ENCODE results near the gene NAT16. TPM values are rescaled to one million over a fixed set of nuclear protein-coding genes. Genes with fewer than 3 reads are reported as not detected.
"Not testable (repeated sequence)": the region's sequence is repeated elsewhere in the genome, so short reads cannot be mapped to it uniquely, and the experiment has no call there.

Gene NAT16
- polyA plus RNA-seq, 1 donor, result not detected

DNA sequence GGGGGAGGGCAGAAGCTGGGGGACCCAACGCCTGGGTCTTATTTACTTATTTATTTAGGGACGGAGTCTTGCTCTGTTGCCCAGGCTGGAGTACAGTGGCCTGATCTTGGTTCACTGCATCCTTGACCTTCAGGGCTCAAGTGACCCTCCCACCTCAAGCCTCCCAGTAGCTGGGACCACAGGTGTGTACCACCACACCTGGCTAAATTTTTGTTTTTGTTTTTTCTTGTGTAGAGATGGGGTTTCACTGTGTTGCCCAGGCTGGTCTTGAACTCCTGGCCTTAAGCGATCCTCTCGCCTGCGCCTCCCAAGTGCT is 22.5 kb upstream of the NAT16 start:
- no peak for DNase-seq

DNA sequence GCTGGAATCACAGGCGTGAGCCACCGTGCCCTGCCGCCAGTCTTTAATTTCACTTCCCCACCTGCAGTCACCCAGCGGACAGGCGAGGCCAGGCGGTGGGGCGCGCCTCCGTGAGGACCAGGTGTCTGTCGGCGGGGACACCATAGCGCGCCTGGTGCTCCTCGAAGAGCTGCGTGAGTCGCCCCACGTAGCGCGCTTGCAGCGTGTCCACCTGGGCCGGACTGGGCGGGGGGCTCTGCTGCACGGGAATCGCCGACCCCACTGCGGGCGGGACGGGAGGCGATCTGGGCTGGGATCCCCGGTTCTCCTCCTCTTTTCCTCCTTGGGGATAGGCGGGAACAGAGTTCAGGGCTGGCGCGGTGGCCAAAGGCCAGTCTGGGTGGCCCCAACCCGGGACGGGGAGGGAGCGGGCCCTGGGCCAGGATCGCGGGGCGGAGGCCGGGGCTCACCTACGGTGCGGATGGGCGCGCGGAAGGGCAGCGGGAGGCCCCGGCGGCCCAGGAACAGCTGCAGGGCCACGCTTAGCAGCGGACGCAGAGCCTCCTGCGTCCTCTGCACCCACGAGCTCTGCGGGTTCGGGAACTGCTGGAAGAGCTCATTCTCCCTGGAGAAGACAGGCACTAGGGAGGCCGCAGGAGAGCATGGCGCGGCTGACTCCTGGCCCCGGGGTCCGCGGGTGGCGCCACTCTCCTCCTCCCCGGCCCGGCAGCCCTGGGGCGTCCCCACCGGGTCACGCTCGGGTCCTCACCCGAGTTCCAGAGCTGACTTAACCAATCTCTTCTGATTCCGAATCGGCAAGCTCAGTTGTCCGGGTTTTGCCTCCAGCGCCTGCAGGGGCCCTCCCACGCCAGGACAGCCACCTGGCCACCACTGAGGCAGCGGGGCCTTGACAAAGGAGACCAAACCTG is 21.9 kb upstream of the NAT16 start:
- no peak for DNase-seq

DNA sequence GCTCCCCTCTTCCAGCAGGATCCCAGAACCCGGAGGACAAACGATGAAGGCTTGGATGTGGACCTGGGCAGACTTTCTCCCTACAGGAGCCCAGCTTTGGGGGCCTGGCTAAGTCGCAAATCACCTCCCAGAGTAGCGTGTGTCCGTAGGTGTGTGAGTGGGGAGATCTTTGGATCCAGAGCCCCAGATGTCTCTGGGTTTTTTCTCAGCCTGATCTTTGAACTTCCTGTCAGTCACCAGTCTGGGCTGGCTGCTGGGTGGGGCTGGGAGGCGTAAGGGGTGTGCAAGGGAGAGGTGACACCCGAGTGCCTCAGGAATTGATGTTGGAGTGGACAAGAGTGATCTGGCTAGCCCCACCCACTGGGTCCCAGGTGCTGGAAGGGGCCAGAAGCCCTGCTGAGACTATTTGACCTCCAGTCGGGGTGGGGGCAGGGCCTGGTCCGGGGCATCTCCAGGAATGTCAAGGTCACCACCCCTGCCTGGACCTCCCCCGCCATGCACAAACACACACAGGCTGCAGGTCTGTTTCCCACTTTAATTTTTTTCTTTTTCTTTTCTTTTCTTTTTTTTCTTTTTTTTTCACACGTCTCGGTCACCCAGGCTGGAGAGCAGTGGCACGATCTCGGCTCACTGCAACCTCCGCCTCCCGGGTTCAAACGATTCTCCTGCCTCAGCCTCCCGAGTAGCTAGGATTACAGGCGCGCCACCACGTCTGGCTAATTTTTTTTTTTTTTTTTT is 20.9 kb upstream of the NAT16 start, which contains the start of gene MOGAT3:
Gene MOGAT3 (minus strand): TSS at position 175 of the 738 bp plus-strand sequence. CDS start 182 bp downstream, outside the sequence.
- DNase-seq, result no peak

DNA sequence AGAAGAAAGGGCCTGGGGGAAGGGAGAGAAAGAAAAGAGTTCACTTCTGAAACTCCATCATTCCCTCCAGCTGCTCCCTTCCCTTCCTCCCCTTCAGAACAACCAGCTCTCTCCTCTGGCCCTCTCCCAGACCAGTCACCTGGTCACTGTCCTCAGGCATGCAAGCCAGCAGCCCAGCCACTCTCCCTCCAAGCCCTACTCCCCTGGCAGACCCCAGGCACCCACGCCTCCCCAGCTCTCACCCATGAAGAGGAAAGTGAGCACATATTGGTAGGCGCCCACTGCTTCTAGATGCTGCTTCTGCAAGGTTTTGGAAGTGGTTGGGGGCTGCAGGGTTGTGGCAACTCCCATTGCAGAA is 20.4 kb upstream of the NAT16 start:
- no peak for DNase-seq

DNA sequence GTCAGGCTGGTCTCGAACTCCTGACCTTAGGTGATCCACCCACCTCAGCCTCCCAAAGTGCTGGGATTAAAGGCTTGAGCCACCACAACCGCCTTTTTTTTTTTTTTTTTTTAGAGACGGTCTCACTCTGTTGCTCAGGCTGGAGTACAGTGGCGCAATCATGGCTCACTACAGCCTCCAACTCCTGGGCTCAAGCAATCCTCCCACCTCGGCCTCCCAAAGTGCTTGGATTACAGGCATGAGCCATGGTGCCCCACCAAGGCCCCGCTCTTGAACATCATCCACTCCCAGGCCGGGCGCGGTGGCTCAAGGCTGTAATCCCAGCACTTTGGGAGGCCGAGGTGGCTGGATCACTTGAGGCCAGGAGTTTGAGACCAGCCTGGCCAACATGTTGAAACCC is 19.4 kb upstream of the NAT16 start:
- DNase-seq, result not testable (repeated sequence)

DNA sequence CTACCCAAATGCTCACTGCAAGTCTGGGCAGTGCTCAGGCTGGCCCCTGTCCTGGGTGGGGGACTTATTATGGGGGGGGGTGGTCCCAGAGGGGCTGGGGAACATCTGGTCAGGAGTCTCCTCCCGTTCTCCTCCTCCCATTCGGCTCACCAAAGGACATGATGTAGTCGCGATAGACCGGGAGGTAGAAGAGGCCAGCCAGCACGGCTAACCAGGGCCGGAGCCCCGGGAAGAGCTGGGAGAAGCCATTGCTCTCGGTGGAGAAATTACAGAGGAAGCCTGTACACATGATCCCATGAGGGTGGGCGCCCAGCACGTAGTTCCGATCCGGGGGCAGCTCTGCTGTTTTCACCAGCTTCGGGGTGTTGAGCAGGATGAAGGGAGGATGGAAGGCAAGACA is 18.4 kb upstream of the NAT16 start:
- no peak for DNase-seq

DNA sequence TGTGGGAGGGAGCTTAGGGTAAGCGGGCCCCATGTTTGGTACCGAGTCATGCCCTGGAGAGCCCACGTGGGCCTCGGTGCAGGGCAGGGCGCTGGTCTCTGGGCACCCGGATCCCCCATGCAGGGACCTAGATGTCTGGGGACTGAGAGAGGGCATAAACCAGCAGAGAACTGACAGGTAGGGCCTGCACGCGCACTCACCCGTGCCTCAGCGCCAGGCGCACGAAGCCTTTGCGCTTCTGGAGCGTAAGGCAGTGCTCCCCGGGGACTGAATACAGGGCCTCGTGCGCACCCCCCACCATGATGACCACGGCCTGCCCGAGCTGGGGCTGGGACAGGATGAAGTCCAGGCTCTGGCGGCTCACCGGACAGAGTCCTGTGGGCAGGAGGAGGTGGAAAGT is 17.9 kb upstream of the NAT16 start:
- no peak for DNase-seq

DNA sequence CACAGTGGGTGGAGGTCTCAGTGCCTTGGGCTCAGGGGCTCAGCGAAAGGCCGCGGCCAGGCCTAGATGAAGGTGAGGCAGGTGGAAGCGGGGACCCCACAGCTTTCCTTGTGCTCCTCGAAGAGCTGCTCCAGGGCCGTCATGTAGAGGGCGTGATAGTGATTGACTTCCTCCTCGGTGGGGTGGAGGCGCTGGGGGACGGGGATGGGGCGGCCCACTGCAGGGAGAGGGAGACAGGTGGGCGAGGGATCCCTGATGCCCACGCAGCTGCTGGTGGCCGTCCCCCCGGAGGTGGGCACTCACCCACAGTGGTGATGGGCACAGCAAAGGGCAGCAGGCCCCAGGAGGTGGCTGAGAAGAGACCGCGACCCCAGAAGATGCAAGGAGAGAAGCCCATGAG is 15.8 kb upstream of the NAT16 start:
- no peak for DNase-seq

DNA sequence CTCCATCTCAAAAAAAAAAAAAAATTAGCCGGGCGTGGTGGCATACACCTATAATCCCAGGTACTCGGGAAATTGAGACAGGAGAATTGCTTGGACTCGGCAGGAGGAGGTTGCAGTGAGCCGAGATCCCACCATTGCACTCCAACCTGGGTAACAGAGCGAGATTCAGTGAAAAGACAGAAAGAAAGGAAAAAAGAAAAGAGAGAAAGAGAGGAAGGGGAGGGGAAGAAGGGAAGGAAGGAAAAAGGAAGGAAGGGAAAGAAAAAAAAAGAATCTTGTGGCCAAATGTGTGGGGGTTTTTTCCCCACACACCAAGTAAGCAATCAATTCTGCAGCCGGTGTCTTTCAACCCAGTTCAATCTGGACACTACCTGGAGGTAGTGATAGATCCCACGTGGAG is 9.0 kb upstream of the NAT16 start:
- DNase-seq, result no peak

DNA sequence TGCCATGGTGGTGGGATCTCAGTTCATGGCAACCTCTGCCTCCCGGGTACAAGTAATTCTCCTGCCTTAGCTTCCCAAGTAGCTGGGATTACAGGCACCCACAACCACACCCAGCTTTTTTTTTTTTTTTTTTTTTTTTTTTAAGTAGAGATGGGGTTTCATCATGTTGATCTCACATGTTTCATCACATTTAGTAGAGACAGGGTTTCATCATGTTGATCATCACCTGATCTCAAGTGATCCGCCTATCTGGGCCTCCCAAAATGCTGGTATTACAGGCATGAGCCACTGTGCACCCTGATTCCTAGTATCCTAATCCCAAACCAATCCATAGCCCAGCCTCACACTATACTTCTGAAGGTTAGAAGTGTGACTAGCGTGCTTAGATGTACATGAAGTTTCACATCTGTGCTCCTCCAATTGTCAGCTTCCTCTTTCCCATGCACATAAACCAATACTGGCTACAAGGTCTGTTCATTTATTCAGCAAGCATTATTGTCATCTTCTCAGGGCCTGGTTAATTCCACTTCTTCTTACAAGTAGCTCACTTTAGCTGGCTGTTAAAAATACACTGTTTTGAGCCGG is 6.8 kb upstream of the NAT16 start:
- no peak for DNase-seq

DNA sequence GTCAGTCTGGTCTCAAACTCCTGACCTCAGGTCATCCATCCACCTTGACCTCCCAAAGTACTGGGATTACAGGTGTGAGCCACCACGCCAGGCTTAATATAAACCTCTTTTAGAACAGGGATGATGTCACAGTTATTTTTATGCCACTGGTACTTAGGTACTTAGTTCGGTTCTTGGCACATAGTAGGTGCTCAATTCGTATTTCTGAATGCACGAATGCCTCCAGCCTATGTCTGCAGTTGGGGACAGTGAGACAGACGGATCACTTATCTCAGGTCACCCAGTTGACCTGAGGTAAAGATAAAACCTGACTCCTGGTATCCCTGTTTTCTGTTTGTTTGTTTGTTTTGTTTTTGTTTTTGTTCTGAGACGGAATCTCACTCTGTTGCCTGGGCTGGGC is 6.1 kb upstream of the NAT16 start:
- DNase-seq, result no peak

DNA sequence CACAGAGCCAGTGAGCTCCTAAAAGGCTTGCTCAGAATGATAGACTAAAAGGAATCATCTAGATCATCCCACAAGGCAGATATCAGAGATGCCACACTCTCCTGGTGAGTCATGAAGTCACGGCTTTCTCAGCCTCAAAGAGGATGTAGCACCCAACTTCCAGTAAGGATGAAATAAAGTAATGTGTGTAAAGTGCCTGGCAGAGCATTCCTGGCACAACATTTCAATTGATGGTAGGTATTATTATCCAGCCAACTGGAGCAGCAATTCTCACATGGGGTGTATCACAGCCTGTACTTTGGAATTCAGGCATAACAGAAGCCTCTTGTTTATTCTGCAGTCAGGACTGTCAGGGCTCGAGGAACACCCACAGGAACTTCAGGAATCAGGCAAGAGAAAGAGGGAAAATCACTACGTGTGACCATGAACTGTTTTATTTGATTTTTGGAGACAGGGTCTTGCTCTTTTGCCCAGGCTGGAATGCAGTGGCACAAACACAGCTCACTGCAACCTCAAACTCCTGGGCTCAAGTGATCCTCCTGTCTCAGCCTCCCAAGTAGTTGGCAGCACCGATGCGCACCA is 5.3 kb upstream of the NAT16 start:
- DNase-seq, result no peak

DNA sequence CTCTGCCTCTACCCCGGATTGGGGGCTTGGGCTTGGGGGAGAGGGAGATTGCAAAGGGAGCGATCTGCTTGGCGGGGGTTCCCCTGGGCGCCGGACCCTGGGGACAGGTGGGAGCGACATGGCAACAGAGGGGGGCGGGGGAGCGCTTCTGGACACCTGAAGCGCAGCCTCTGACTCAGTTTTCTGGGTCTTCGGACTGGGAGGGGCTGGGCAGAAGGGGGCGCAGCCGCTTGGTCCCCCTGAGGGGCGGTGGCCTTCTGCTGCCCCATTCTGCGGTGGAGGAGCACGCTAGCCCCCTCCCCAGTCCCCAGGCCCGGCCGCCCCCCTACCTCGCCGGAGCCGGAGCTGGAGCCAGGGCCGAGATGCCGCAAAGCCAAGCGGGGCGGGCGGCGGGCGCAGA is 380 bp downstream of the NAT16 start:
- DNase-seq, result no peak

DNA sequence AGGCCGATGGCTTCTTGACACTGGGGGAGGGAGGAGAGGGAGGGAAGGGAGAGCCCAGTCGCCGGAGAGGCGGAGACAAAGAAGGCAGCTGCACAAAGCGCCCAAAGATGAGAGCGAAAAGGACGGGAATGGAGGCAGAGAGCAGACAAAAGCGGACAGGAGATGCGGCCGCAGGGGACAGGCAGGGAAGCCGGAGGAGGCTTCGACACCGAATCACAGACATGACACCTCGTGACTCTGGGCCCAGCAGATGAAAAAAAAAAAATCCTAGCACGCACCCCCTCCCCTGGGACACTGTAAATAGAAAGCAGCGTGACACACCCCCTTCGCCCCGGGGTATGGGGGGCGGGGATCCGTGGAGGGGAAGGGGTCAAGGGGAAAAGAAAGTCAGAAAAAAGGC is 976 bp downstream of the NAT16 start:
- DNase-seq, result no peak

DNA sequence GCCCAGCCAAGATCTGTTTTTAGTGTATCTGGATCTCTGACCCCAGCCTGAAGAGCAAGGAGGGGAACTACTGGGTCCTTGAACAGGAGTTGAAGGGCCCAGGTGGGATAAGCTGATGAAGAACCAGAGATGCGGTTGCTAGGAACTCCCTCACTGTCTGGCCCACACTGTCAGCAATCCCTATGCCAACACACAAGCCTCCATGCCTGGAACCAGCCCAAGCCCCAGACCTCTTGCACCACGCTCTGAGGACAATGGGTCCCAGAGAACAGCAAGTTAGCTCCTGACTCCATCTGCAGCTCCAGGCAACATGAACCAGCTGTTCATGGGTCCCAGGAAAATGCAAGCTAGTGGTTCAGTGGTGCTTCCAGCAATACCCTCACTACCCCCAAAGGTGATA is 2.4 kb downstream of the NAT16 start:
- no peak for DNase-seq

DNA sequence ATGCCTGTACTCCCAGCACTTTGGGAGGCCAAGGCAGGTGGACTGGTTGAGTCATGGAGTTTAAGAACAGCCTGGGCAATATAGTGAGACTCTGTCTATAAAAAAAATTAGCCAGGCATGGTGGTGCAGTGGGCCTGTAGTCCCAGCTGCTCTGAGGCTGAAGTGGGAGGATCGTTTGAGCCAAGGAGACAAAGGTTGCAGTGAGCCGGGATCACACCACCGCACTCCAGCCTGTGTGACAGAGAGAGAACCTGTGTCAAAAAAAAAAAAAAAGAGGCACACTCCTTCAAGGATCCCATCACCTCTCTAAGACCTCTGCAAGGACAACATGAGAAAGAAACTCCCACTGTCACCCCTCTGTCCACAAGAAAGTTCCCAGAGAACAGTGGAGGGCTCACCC is 4.4 kb downstream of the NAT16 start:
- DNase-seq, result no peak

DNA sequence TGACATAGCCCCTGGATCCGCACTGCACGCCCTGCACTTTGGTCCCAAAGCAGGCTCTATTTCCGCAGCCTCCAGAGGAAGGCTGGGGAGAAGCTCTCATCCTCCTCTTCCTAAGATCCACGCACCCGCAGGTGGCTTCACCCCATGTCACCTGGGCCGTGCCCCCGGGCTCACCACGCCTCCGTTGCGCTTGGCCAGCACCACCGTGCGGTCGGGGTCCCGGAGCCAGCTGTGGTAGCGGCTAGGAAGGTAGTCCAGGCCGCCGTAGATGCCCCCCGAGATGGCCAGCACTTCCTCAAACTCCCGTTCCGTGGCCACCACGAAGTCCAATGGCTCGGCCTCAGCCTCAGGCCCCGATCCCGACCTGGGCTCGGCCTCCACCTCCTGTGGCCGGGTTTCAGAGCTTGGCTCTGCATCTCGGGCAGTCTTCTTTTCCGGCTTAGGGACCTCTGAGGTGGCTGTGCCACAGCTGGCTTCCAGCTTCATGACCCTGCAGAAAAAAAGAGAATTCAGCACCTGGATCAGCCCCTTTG is 5.7 kb downstream of the NAT16 start:
- DNase-seq, result no peak

DNA sequence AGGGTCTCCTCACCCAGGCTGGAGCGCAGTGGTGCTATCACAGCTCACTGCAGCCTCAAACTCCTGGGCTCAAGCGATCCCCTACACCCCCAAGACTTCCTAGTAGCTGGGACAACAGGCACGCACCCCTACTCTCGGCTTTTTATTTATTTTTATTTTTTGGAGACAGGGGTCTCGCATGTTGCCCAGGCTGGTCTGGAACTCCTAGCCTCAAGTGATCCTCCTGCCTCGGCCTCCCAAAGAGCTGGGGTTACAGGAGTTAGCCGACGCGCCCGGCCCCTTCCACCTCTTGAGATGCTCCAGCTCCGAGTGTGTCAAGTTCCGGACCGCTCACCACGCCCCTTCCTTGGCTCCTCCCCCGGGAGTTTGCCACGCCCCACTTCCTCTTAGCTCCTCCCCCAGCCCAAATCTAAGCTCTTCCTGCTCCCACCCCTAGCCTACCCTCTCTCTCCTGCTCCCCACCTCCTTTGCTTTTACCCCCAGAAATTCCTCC is 6.3 kb downstream of the NAT16 start:
- DNase-seq, result no peak

DNA sequence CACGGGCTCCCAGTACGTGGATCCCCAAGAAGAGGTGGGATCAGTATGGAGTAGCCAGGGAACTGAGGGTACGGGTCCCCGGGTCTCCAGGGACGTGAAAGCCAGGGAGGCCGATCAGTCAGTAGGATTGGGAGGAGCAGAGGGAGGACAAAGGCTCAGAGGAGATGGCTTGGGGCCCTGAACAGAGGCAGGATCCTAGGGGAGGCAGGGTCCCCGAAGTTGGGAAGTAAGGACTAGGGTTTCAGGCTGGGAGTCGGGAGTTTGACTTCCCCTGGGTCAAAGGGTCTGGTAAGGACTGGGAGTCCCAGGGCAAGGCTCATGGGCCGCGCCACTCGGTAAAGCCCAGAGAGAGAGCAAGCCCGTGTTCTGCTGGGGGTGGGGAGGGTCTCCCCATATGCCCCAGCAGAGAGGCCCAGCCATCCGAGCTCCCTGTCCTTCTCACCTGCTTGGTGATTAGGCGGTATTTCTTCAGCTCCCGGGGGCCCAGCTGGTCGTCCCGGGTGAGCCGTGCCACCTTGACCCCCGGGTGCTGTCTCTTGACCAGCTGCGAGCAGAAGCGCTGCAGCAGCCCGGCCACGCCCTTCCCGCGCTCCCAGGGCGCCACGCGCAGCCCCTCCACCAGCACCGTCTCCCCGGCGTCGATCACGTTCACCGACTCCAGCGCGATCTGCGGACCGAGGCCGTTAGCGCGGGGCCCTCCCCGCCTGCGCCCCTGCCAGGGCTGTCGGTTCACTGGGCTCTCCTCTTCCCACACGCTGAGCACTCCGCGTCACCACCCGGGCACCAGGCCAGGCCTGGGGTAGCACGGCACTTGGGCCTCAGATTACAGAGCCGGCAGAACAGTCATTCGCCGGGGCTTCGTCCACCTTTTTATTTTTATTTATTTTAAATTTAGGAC is 7.0 kb downstream of the NAT16 start:
- no peak for DNase-seq

DNA sequence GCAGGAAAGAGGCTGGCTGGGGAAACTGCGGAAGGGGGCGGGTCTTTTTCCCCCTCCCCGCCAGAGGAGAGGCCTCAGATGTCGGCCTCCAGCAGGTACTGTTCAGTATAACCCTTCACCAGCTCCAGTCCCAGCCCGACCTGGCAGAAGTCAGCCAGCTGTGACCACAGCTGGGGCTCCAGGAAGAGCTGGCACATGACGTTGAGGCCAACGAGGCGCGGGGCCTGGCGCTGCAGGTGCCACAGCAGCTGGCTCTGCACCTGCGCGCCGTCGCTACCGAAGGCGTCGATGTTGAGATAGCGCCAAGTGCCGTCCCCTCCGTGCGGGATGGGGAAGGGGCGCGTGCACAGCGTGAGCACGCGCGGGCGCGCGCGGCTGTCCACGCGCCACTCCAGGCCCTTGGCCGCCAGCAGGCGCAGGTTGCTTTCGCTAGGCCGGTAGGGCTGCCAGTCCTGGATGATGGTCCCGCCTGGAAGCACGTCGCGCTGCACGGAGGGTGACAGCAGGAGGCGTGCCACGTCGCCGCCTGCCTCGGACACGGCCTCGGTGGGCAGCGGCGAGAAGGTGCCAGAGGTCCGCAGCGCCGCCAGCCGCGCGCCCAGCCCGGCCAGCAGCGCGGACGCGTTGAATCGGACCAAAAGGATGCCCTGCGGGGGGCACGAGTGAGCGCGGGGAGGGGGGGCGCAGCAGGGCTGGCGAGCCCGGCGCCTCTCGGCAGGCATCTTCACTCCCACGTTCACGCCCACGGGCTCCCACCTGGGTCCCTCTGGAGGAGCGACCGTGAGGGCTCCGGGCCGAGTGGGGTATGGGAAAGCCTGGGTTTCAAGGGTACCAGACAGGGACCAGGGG is 7.9 kb downstream of the NAT16 start:
- no peak for DNase-seq
